Measurements from ENCODE around the gene TOM1L2.
"Not testable (repeated sequence)": the region's sequence is repeated elsewhere in the genome, so short reads cannot be mapped to it uniquely, and the experiment has no call there.

Gene TOM1L2

GRCh38 chr17:17924131-17924856 lies 47.9 kb downstream of the TOM1L2 start:
- DNase-seq (ENCODE audit: low spot score) = no peak

GRCh38 chr17:17922070-17922614 lies 50.1 kb downstream of the TOM1L2 start:
- DNase-seq (ENCODE audit: low spot score) = no peak

GRCh38 chr17:17921192-17922069 lies 50.8 kb downstream of the TOM1L2 start:
- peak; percentile 80 for DNase-seq (ENCODE audit: low spot score)

GRCh38 chr17:17919169-17920107 lies 52.8 kb downstream of the TOM1L2 start:
- DNase-seq (ENCODE audit: low spot score) = peak; percentile 77

- no peak for DNase-seq (ENCODE audit: low spot score)
These were observed 54.8 kb downstream of the TOM1L2 start for GRCh38 chr17:17917394-17917793.

GRCh38 chr17:17915183-17915582 lies 57.0 kb downstream of the TOM1L2 start:
- DNase-seq (ENCODE audit: low spot score) = no peak

GRCh38 chr17:17913695-17914332 lies 58.4 kb downstream of the TOM1L2 start:
- DNase-seq (ENCODE audit: low spot score) = peak; percentile 88

- DNase-seq (ENCODE audit: low spot score) = not testable (repeated sequence)
These were observed 59.9 kb downstream of the TOM1L2 start for GRCh38 chr17:17912336-17912735.

- no peak for DNase-seq (ENCODE audit: low spot score)
These were observed 61.1 kb downstream of the TOM1L2 start for GRCh38 chr17:17911001-17911613.

- no peak for DNase-seq (ENCODE audit: low spot score)
These were observed 62.1 kb downstream of the TOM1L2 start for GRCh38 chr17:17910060-17910459.

GRCh38 chr17:17909078-17909477 lies 63.1 kb downstream of the TOM1L2 start:
- DNase-seq (ENCODE audit: low spot score) = no peak

- DNase-seq (ENCODE audit: low spot score) = no peak
These were observed 64.7 kb downstream of the TOM1L2 start for GRCh38 chr17:17907469-17907868.

- DNase-seq (ENCODE audit: low spot score) = peak; percentile 25
These were observed 65.6 kb downstream of the TOM1L2 start for GRCh38 chr17:17906418-17907215.

- DNase-seq (ENCODE audit: low spot score) = no peak
These were observed 67.2 kb downstream of the TOM1L2 start for GRCh38 chr17:17905036-17905320.

- DNase-seq (ENCODE audit: low spot score) = no peak
These were observed 67.8 kb downstream of the TOM1L2 start for GRCh38 chr17:17904166-17905035.

- DNase-seq (ENCODE audit: low spot score) = no peak
These were observed 69.3 kb downstream of the TOM1L2 start for GRCh38 chr17:17902877-17903276.

GRCh38 chr17:17902376-17902775 lies 69.8 kb downstream of the TOM1L2 start:
- DNase-seq (ENCODE audit: low spot score) = no peak

- peak; percentile 90 for DNase-seq (ENCODE audit: low spot score)
These were observed 71.3 kb downstream of the TOM1L2 start for GRCh38 chr17:17900615-17901520.

Measured in AG08396 (cell line).